HepG2 (cell line): ENCODE results near the gene ABCC10. TPM values are rescaled to one million over a fixed set of nuclear protein-coding genes. Genes with fewer than 3 reads are reported as not detected.

Experiments
- AGO2 ChIP-seq: fragments of 200-400 bp; formaldehyde crosslinking; optimal IDR thresholded peaks from 2 replicates; pipeline ENCODE3; 2017; ENCODE audit warnings: mild to moderate bottlenecking, low read depth, low read length, moderate library complexity
- CBFB ChIP-seq: sonication (generic); formaldehyde crosslinking; IDR thresholded peaks from 2 replicates; pipeline ENCODE4 v1.4.0; 2020; ENCODE audit warnings: missing genetic modification reagents
- CHD2 ChIP-seq: IDR thresholded peaks from 2 replicates; pipeline ENCODE4 v1.6.1; 2011; ENCODE audit warnings: low read depth, low read length, improper control_type of control experiment
- GLI4 ChIP-seq: sonication (generic); formaldehyde crosslinking; IDR thresholded peaks from 2 replicates; pipeline ENCODE4 v1.5.1; 2020; ENCODE audit warnings: missing genetic modification reagents, mild to moderate bottlenecking, moderate library complexity, borderline replicate concordance
- MAF1 ChIP-seq: sonication (generic); formaldehyde crosslinking; IDR thresholded peaks from 2 replicates; pipeline ENCODE4 v1.5.0; 2020; ENCODE audit warnings: missing genetic modification reagents, borderline replicate concordance
- MAFF ChIP-seq: IDR thresholded peaks from 2 replicates; pipeline ENCODE4 v1.6.1; 2011; ENCODE audit warnings: low read depth, low read length, improper control_type of control experiment
- MXD3 ChIP-seq: IDR thresholded peaks from 2 replicates; pipeline ENCODE4 v1.6.1; 2016; ENCODE audit warnings: mild to moderate bottlenecking, missing biosample characterization, missing genetic modification reagents
- POLR2AphosphoS5 ChIP-seq: IDR thresholded peaks from 2 replicates; pipeline ENCODE4 v1.6.1; 2012; ENCODE audit warnings: low read depth, low read length
- POLR2G ChIP-seq: fragments of 200-400 bp; formaldehyde crosslinking; IDR thresholded peaks from 2 replicates; pipeline ENCODE4 v1.6.1; 2018; ENCODE audit warnings: mild to moderate bottlenecking, low read depth, low read length, moderate library complexity
- RARA ChIP-seq: IDR thresholded peaks from 2 replicates; pipeline ENCODE4 v1.6.1; 2016; ENCODE audit warnings: missing genetic modification reagents, missing compliant biosample characterization
- TOPORS ChIP-seq: sonication (generic); formaldehyde crosslinking; IDR thresholded peaks from 2 replicates; pipeline ENCODE4 v1.8.0; 2023; ENCODE audit warnings: mild to moderate bottlenecking, missing genetic modification reagents
- YY1 ChIP-seq: IDR thresholded peaks from 2 replicates; pipeline ENCODE4 v1.6.1; 2011; ENCODE audit warnings: low read length, low read depth, moderate library complexity, mild to moderate bottlenecking; ENCODE audit not compliant: insufficient read depth, insufficient replicate concordance
- ZNF124 ChIP-seq: sonication (generic); formaldehyde crosslinking; IDR thresholded peaks from 2 replicates; pipeline ENCODE4 v1.4.0; 2020; ENCODE audit warnings: missing genetic modification reagents
- ZNF207 ChIP-seq: fragments of 450-650 bp; IDR thresholded peaks from 2 replicates; pipeline ENCODE4 v1.6.1; 2016; ENCODE audit warnings: antibody characterized with exemption, borderline replicate concordance
- ZNF350 ChIP-seq: sonication (generic); formaldehyde crosslinking; IDR thresholded peaks from 2 replicates; pipeline ENCODE4 v1.4.0; 2020; ENCODE audit warnings: mild to moderate bottlenecking, low read depth, missing genetic modification reagents, borderline replicate concordance
- ZNF496 ChIP-seq: sonication (generic); formaldehyde crosslinking; IDR thresholded peaks from 2 replicates; pipeline ENCODE4 v1.8.1; 2023; ENCODE audit warnings: mild to moderate bottlenecking, moderate library complexity, missing genetic modification reagents; ENCODE audit not compliant: insufficient replicate concordance
- ZNF883 ChIP-seq: sonication (generic); formaldehyde crosslinking; IDR thresholded peaks from 2 replicates; pipeline ENCODE4 v1.5.1; 2020; ENCODE audit warnings: mild to moderate bottlenecking, missing genetic modification reagents; ENCODE audit errors: not compliant biosample characterization
- polyA plus RNA-seq, 8 experiments: library from polyadenylated mRNA; depleted of rRNA in 3 of 8; stranded (reverse) in 7 of 8; unstranded in 1 of 8; fragments of >200 nt; fragmentation: Illumina TruSeq in 4 of 8; extraction: Trizol in 4 of 8; gene quantifications; 2 replicates each; pipeline versions ENCODE4 v1.2.1 to v1.2.3, GENCODE V29; 2011 to 2016; ENCODE audit warnings: low read depth in 4 of 8, missing spikeins in 1 of 8, mixed read lengths in 1 of 8; ENCODE audit not compliant: insufficient read depth in 1 of 8
- total RNA-seq, 5 experiments: library from RNA; depleted of rRNA; stranded (reverse); fragments of >200 nt; fragmentation: Illumina TruSeq; extraction: Trizol; gene quantifications; 2 replicates each; pipeline ENCODE4 v1.2.3, GENCODE V29; 2016; ENCODE audit warnings: low read depth in 1 of 5
- TF ChIP-seq, protein P1 (sequence below): IDR thresholded peaks from 2 replicates; pipeline ENCODE4 v1.6.1; 2016; ENCODE audit warnings: low read depth, control low read depth
- TF ChIP-seq, protein P2 (sequence below): sonication (generic); formaldehyde crosslinking; IDR thresholded peaks from 2 replicates; pipeline ENCODE4 v1.5.0; 2020; ENCODE audit warnings: mild to moderate bottlenecking, missing genetic modification reagents, moderate library complexity
- TF ChIP-seq, protein P3 (sequence below): sonication (generic); formaldehyde crosslinking; IDR thresholded peaks from 2 replicates; pipeline ENCODE4 v1.8.1; 2022; ENCODE audit warnings: low read depth, mild to moderate bottlenecking, missing genetic modification reagents
- TF ChIP-seq, protein P4 (sequence below): sonication (generic); formaldehyde crosslinking; IDR thresholded peaks from 2 replicates; pipeline ENCODE4 v1.5.1; 2020; ENCODE audit warnings: missing genetic modification reagents, mild to moderate bottlenecking, borderline replicate concordance

Gene ABCC10
- total and polyA plus RNA-seq, 2 of the 13 experiments (the other 11 are each of a cell fraction or from before 2014, with no cell fraction given) = 16.0 to 24.3 TPM

GRCh38 chr6:43454696-43455530 is 27.6 kb downstream of the ABCC10 start (continued):
- TF ChIP-seq, protein P1, sequence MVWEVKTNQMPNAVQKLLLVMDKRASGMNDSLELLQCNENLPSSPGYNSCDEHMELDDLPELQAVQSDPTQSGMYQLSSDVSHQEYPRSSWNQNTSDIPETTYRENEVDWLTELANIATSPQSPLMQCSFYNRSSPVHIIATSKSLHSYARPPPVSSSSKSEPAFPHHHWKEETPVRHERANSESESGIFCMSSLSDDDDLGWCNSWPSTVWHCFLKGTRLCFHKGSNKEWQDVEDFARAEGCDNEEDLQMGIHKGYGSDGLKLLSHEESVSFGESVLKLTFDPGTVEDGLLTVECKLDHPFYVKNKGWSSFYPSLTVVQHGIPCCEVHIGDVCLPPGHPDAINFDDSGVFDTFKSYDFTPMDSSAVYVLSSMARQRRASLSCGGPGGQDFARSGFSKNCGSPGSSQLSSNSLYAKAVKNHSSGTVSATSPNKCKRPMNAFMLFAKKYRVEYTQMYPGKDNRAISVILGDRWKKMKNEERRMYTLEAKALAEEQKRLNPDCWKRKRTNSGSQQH = no peak
- TF ChIP-seq ZNF207 = no peak
- peak; percentile 68; the same call in 1 of the 2 replicates for TF ChIP-seq MXD3 (CRISPR knock-in tag)
- TF ChIP-seq, protein P2, sequence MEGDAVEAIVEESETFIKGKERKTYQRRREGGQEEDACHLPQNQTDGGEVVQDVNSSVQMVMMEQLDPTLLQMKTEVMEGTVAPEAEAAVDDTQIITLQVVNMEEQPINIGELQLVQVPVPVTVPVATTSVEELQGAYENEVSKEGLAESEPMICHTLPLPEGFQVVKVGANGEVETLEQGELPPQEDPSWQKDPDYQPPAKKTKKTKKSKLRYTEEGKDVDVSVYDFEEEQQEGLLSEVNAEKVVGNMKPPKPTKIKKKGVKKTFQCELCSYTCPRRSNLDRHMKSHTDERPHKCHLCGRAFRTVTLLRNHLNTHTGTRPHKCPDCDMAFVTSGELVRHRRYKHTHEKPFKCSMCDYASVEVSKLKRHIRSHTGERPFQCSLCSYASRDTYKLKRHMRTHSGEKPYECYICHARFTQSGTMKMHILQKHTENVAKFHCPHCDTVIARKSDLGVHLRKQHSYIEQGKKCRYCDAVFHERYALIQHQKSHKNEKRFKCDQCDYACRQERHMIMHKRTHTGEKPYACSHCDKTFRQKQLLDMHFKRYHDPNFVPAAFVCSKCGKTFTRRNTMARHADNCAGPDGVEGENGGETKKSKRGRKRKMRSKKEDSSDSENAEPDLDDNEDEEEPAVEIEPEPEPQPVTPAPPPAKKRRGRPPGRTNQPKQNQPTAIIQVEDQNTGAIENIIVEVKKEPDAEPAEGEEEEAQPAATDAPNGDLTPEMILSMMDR = no peak; the same call in none of the 2 replicates
- no peak for TF ChIP-seq MAFF
- TF ChIP-seq, protein P3, sequence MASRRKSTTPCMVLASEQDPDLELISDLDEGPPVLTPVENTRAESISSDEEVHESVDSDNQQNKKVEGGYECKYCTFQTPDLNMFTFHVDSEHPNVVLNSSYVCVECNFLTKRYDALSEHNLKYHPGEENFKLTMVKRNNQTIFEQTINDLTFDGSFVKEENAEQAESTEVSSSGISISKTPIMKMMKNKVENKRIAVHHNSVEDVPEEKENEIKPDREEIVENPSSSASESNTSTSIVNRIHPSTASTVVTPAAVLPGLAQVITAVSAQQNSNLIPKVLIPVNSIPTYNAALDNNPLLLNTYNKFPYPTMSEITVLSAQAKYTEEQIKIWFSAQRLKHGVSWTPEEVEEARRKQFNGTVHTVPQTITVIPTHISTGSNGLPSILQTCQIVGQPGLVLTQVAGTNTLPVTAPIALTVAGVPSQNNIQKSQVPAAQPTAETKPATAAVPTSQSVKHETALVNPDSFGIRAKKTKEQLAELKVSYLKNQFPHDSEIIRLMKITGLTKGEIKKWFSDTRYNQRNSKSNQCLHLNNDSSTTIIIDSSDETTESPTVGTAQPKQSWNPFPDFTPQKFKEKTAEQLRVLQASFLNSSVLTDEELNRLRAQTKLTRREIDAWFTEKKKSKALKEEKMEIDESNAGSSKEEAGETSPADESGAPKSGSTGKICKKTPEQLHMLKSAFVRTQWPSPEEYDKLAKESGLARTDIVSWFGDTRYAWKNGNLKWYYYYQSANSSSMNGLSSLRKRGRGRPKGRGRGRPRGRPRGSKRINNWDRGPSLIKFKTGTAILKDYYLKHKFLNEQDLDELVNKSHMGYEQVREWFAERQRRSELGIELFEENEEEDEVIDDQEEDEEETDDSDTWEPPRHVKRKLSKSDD (CRISPR knock-in tag) = 0 out of 2 replicates have a peak, but pooled peaks have one; percentile 12
- no peak; the same call in 1 of the 2 replicates for TF ChIP-seq POLR2AphosphoS5
- TF ChIP-seq ZNF883 (CRISPR knock-in tag) = peak; percentile 77
- TF ChIP-seq ZNF496 (CRISPR knock-in tag) = no peak
- TF ChIP-seq RARA = peak; percentile 36; the same call in 1 of the 2 replicates
- no peak for TF ChIP-seq CBFB (CRISPR knock-in tag)
- no peak for TF ChIP-seq TOPORS (CRISPR knock-in tag)
- peak; percentile 81 for TF ChIP-seq ZNF350 (CRISPR knock-in tag)
- TF ChIP-seq ZNF124 (CRISPR knock-in tag) = 0 out of 2 replicates have a peak, but pooled peaks have one; percentile 27
- no peak for TF ChIP-seq MAF1
- TF ChIP-seq POLR2G = peak; percentile 15; the same call in 1 of the 2 replicates
- no peak for TF ChIP-seq CHD2
- TF ChIP-seq GLI4 (CRISPR knock-in tag) = peak; percentile 76
- TF ChIP-seq, protein P4, sequence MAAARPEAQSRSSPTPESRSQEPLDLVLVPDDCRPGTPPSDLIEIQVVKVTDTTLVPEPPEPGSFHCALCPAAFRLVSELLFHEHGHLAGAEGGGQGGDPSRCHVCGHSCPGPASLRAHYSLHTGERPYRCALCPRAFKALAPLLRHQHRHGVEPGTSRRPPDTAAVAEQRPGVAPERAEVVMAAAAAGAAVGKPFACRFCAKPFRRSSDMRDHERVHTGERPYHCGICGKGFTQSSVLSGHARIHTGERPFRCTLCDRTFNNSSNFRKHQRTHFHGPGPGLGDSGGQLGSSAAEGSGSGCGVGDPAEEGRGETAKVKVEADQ (CRISPR knock-in tag) = no peak; the same call in 1 of the 2 replicates
- peak; percentile 94 for TF ChIP-seq AGO2
- peak; percentile 69 for TF ChIP-seq YY1
